22Rv1 (cell line): Measurements from ENCODE around the gene GBA3.

Experiments
- ZFX ChIP-seq: fragments of 450-650 bp; IDR thresholded peaks from 2 replicates; pipeline ENCODE4 v1.6.1; 2017; ENCODE audit warnings: antibody characterized with exemption, borderline replicate concordance
- TF ChIP-seq, protein P1 (sequence below): fragments of 450-650 bp; IDR thresholded peaks from 2 replicates; pipeline ENCODE4 v1.5.1; 2017; ENCODE audit warnings: mild to moderate bottlenecking

DNA sequence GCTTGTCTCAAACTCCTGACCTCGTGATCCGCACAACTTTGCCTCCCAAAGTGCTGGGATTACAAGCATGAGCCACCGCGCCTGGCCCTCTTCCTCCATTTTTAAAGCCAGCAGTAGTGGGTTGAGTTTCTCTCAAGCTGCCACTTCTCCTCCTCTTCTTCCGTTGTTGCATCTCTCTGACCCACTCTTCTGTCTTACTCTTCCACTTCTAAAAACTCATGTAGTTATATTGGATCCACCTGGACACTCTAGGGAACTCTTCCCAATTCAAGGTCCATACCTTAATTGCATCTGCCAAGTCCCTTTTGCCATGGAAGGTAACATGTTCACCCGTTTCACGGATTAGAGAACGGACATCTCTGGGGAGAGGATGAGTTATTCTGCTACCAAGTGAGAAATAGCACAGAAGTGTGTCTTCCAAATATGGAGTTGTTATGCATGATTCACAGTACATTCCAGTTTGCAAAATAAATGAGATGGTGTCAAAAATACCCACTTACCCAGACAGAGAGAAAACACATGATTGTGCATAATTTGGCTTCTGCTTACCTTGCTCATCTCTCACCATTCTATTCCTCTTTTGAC is 51.8 kb downstream of the GBA3 start:
- TF ChIP-seq, protein P1, sequence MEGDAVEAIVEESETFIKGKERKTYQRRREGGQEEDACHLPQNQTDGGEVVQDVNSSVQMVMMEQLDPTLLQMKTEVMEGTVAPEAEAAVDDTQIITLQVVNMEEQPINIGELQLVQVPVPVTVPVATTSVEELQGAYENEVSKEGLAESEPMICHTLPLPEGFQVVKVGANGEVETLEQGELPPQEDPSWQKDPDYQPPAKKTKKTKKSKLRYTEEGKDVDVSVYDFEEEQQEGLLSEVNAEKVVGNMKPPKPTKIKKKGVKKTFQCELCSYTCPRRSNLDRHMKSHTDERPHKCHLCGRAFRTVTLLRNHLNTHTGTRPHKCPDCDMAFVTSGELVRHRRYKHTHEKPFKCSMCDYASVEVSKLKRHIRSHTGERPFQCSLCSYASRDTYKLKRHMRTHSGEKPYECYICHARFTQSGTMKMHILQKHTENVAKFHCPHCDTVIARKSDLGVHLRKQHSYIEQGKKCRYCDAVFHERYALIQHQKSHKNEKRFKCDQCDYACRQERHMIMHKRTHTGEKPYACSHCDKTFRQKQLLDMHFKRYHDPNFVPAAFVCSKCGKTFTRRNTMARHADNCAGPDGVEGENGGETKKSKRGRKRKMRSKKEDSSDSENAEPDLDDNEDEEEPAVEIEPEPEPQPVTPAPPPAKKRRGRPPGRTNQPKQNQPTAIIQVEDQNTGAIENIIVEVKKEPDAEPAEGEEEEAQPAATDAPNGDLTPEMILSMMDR, result no peak
- TF ChIP-seq ZFX, result no peak
